Measurements from ENCODE around the gene FAM162A. TPM values are rescaled to one million over a fixed set of nuclear protein-coding genes. Genes with fewer than 3 reads are reported as not detected.
"Not testable (repeated sequence)": the region's sequence is repeated elsewhere in the genome, so short reads cannot be mapped to it uniquely, and the experiment has no call there.

Gene FAM162A
- total RNA-seq, 1 experiment from 2014 or later = 43.5 TPM

- H3K36me3 ChIP-seq = peaks cover 79% of the 10 kb centered on the region
- not testable (repeated sequence) for H3K9me3 ChIP-seq, H3K4me3 ChIP-seq, H3K27me3 ChIP-seq, DNase-seq
Observed at GRCh38 chr3:122443762-122444490, 59.9 kb downstream of the FAM162A start.

GRCh38 chr3:122444491-122444887 lies 60.5 kb downstream of the FAM162A start:
- H3K9me3 ChIP-seq, H3K4me3 ChIP-seq, H3K27me3 ChIP-seq, DNase-seq: not testable (repeated sequence)
- H3K36me3 ChIP-seq = peaks cover 79% of the 10 kb centered on the region

GRCh38 chr3:122448218-122448617 lies 64.2 kb downstream of the FAM162A start:
- H3K4me3 ChIP-seq, H3K9me3 ChIP-seq, H3K27me3 ChIP-seq, DNase-seq: not testable (repeated sequence)
- peaks cover 74% of the 10 kb centered on the region for H3K36me3 ChIP-seq

- Histone ChIP-seq H3K27me3 (no peaks in the 10 kb centered on the region), H3K4me3 (no peak overlapping the region), H3K9me3 (no peaks in the 10 kb centered on the region), H3K36me3 (peaks cover 77% of the 10 kb centered on the region)
- DNase-seq = no peak
Observed at GRCh38 chr3:122451371-122451770, 67.4 kb downstream of the FAM162A start.

GRCh38 chr3:122456074-122456473 lies 72.1 kb downstream of the FAM162A start:
- DNase-seq = no peak
- H3K27me3 ChIP-seq = no peaks in the 10 kb centered on the region
- H3K36me3 ChIP-seq = peaks cover 85% of the 10 kb centered on the region
- H3K9me3 ChIP-seq = no peaks in the 10 kb centered on the region
- H3K4me3 ChIP-seq = no peak overlapping the region

- Histone ChIP-seq H3K36me3 (peaks cover 90% of the 10 kb centered on the region), H3K27me3 (no peaks in the 10 kb centered on the region)
- no peak for DNase-seq
Observed at GRCh38 chr3:122457706-122458105, 73.7 kb downstream of the FAM162A start.

GRCh38 chr3:122458992-122459391 lies 75.0 kb downstream of the FAM162A start:
- H3K9me3 ChIP-seq = no peaks in the 10 kb centered on the region
- no peak for DNase-seq
- H3K36me3 ChIP-seq = peaks cover 87% of the 10 kb centered on the region
- no peaks in the 10 kb centered on the region for H3K27me3 ChIP-seq
- no peak overlapping the region for H3K4me3 ChIP-seq

More at GRCh38 chr3:122457706-122458105, 73.7 kb downstream of the FAM162A start:
- Histone ChIP-seq H3K4me3 (no peak overlapping the region), H3K9me3 (no peaks in the 10 kb centered on the region)

GRCh38 chr3:122461806-122462205 lies 77.8 kb downstream of the FAM162A start:
- no peaks in the 10 kb centered on the region for H3K9me3 ChIP-seq
- peaks cover 79% of the 10 kb centered on the region for H3K36me3 ChIP-seq
- no peaks in the 10 kb centered on the region for H3K27me3 ChIP-seq
- H3K4me3 ChIP-seq = no peak overlapping the region
- DNase-seq = no peak

Other genes with a start within 250 kb of the FAM162A start
- not detected in 2 replicates for gene CASR, start 200.5 kb upstream of the FAM162A start, total RNA-seq (2014; rRNA removed; shearing (Covaris generic); ENCODE audit: low replicate concordance)
- 1.7 TPM in 1 of 2 replicates, not detected in the other for gene CSTA, start 58.9 kb upstream of the FAM162A start, total RNA-seq (2014; rRNA removed; shearing (Covaris generic); ENCODE audit: low replicate concordance)
- 56.1 and 130 TPM in 2 replicates for gene MIX23, start 951 bp upstream of the FAM162A start, total RNA-seq (2014; rRNA removed; shearing (Covaris generic); ENCODE audit: low replicate concordance)
- gene WDR5B, start 31.9 kb downstream of the FAM162A start, total RNA-seq (2014; rRNA removed; shearing (Covaris generic); ENCODE audit: low replicate concordance) = 9.2 and 10.5 TPM in 2 replicates
- 102 and 126 TPM in 2 replicates for gene KPNA1, start 130.8 kb downstream of the FAM162A start, total RNA-seq (2014; rRNA removed; shearing (Covaris generic); ENCODE audit: low replicate concordance)
- gene PARP9, start 180.1 kb downstream of the FAM162A start, total RNA-seq (2014; rRNA removed; shearing (Covaris generic); ENCODE audit: low replicate concordance) = 20.8 and 40.0 TPM in 2 replicates
- 28.4 and 39.3 TPM in 2 replicates for gene DTX3L, start 180.2 kb downstream of the FAM162A start, total RNA-seq (2014; rRNA removed; shearing (Covaris generic); ENCODE audit: low replicate concordance)
- gene PARP15, start 193.5 kb downstream of the FAM162A start, total RNA-seq (2014; rRNA removed; shearing (Covaris generic); ENCODE audit: low replicate concordance) = 0.10 TPM in 1 of 2 replicates, not detected in the other